HG03558 (cell line): ENCODE data around the gene MAP1S.

Experiments
- ATAC-seq: cut with Tn5 transposase; IDR thresholded peaks from one replicate; pipeline ENCODE4 v1.9.1; 2021; ENCODE audit warnings: moderate number of reproducible peaks; ENCODE audit not compliant: unreplicated experiment; ENCODE audit errors: extremely low read depth

MAP1S gene

DNA sequence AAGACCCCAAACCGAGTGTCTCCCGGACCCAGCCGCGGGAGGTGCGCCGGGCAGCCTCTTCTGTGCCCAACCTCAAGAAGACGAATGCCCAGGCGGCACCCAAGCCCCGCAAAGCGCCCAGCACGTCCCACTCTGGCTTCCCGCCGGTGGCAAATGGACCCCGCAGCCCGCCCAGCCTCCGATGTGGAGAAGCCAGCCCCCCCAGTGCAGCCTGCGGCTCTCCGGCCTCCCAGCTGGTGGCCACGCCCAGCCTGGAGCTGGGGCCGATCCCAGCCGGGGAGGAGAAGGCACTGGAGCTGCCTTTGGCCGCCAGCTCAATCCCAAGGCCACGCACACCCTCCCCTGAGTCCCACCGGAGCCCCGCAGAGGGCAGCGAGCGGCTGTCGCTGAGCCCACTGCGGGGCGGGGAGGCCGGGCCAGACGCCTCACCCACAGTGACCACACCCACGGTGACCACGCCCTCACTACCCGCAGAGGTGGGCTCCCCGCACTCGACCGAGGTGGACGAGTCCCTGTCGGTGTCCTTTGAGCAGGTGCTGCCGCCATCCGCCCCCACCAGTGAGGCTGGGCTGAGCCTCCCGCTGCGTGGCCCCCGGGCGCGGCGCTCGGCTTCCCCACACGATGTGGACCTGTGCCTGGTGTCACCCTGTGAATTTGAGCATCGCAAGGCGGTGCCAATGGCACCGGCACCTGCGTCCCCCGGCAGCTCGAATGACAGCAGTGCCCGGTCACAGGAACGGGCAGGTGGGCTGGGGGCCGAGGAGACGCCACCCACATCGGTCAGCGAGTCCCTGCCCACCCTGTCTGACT, 7.9 kb downstream of the MAP1S start:
- no peak for ATAC-seq

GRCh38 chr19:17727843-17728242, 8.6 kb downstream of the MAP1S start:
- no peak for ATAC-seq

DNA sequence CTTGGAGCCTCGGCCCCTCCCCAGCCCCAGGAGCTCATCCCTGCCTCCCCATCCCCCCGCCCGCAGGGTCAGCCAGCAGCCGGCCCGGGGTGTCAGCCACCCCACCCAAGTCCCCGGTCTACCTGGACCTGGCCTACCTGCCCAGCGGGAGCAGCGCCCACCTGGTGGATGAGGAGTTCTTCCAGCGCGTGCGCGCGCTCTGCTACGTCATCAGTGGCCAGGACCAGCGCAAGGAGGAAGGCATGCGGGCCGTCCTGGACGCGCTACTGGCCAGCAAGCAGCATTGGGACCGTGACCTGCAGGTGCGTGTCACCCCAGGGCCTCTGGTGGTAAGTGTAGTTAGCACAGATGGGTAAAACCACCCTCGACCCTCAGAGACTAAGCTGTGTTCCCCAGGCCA, 13.8 kb downstream of the MAP1S start:
- no peak for ATAC-seq

- no peak for ATAC-seq
These were observed 14.9 kb downstream of the MAP1S start for GRCh38 chr19:17734146-17734545.

DNA sequence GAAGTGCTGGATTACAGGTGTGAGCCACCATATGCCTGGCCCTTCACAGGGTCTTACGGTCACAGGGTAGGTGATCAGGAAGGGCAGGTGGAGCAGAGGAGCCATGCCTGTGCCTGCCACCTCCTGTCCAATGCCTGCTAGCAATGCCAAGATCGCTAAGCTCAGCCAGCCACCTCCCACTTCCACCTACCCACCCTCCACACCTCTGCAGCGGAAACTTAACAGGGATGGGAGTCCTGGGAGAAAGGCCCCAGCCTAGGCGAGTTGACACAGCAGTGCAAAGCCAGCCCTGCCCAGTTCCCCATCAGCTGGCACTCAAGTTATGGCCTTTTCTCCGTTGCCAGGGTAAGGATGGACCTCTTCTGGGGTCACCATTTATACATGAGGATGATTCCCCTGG, 16.1 kb downstream of the MAP1S start:
- no peak for ATAC-seq

- no peak for ATAC-seq
These were observed 18.4 kb downstream of the MAP1S start for GRCh38 chr19:17737690-17738153.

GRCh38 chr19:17739121-17739875, 20.0 kb downstream of the MAP1S start:
- ATAC-seq = no peak

GRCh38 chr19:17741456-17741855, 22.2 kb downstream of the MAP1S start:
- ATAC-seq = no peak

- ATAC-seq = no peak
These were observed 24.7 kb downstream of the MAP1S start for GRCh38 chr19:17743874-17744580.

- peak; percentile 49 for ATAC-seq
These were observed 28.2 kb downstream of the MAP1S start for GRCh38 chr19:17747205-17748098.

GRCh38 chr19:17748884-17749638, 29.8 kb downstream of the MAP1S start:
- ATAC-seq = no peak

DNA sequence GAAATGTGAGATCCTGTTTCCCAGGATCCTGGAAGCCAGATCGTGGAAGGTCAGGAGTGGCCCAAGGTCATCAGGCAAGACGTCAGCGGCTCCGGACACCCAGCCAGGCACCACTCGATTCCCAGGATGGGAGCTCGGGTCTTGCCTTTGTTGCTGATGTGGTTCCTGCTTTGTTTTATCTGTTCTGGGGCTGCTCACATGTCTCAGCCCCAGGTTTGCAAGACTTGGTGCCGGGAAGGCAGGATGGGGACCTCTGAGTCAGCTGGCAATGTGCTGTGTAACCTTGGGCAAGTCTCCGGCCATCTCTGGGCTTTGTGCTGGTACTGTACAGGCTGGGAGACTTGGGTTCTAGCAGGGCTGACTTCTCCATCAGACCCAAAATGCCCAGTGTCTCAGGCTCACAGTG, 30.6 kb downstream of the MAP1S start:
- no peak for ATAC-seq

- ATAC-seq = no peak
These were observed 32.0 kb downstream of the MAP1S start, which contains the start of gene FCHO1 for GRCh38 chr19:17751103-17751911. FCHO1 (plus strand) TSS chr19:17751477; CDS start chr19:17755165, 3,688 bp downstream.

DNA sequence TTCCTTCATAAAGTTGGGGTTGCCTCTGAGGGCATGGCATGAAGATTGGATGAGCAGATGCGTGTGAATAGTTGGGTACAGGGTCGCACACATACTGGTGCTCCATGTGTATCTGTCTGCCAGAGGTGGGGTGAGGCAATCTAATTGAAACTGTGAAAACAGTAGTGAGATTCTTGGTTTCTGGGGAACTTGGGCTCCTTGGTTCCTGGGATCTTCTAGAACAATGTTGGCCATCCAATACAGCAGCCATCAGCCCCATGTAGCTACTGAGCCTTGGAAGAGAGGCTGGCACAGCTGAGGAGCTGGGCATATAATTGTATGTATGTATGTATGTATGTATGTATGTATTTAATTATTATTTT, 32.6 kb downstream of the MAP1S start:
- ATAC-seq = no peak

- no peak for ATAC-seq
These were observed 33.8 kb downstream of the MAP1S start for GRCh38 chr19:17752865-17753639.

DNA sequence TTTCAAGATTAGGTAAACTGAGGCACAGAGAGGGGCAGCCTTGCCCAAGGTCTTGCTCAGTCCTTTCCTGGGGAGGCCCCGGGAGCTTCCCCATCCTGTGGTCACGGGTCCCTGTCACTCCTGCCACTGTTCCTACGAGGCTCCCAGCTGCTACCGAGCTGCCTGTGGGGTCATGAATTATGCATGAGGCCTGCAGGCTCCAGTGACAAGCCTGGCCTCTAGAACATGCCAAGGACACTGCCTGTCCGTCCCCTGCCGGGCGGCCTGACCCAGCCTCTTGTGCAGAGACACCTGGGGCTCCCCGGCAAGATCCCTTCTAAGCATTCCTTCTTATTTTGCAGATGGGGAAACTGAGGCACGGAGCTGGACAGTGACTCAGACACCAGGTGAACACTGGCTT, 34.7 kb downstream of the MAP1S start:
- no peak for ATAC-seq

- no peak for ATAC-seq
These were observed 35.6 kb downstream of the MAP1S start for GRCh38 chr19:17754634-17755442.
